ENCODE data around the gene BMPER.
A peak's percentile ranks its signal among the peaks of the same experiment; 100 is the strongest.

The BMPER gene

DNA sequence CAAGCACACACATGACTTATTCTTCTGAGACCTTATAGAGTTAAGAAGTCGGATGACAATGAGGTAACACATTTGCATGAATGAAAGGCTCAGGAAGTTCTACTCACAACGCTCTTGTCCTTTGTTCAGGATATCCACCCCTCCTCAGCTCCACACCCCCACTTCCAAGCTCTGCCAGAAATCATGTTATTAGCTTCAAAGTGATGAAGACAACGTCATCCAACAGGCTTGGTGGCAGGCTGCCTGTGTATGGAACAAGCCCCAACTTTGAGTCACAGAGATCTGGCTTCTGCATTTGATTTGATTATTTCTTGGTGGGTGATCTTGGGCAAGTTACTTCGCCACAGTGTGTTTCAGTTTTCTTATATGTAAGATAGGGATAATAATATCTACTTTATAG, 12.4 kb upstream of the BMPER start:
- DNase-seq, result no peak

DNA sequence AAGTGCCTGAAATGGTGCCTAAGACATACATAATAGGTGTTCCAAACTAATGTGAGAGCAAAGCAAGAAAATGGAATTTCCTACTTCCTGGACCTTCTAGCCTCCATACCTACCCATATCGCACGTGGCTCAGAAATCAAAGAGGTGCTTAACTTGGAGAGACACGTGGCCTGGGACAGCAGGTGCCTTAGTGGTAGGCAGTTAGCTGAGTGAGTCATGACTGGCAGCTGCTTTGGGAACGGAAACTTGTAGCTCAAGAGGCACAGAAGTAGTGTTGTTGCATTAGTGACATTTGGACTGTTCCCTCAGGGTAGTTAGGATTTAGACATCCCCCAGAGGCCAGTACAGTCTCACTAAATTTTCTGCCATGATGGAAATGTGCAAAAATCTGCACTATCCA, 12.0 kb upstream of the BMPER start:
- DNase-seq, result no peak

GRCh38 chr7:33895025-33895804, 10.1 kb upstream of the BMPER start:
- peak; percentile 87 for DNase-seq

DNA sequence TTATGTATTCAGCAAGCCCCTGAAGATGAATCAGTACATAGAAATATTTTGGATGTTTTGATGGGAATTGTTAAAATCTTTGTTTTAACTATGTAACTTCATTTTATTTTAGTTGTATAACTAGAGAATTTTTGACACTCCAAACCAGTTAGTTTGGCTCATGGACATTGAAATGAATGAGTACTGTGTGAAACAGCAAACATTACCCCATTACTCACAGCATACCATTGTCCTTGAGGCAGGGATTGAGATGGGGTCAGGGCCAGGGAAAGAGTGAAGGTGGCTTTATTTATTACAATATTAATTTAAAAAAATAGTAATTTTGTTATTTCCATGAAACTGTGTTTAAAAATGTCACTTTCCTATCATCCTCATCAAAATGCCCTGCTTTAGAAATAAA, 4.8 kb upstream of the BMPER start:
- DNase-seq, result no peak

DNA sequence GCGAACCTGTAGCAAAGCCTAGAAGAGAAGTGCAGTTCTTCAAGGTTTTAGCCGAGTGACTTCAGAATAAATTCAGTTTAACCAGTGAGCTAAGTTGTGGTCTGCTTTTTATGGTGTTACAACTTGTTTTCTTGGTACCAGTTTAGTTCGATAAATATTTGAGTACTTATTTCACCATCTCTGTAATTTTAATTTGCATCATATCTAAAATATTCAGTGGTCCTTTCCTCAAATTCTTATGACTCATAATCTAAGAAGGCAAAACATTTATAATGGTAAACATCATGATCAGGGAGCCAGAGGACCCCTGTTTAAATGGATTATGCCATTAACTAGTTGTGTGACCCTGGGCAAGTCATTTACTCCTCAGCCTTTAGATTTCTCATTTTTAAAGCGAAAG, 4.1 kb upstream of the BMPER start:
- DNase-seq, result no peak

DNA sequence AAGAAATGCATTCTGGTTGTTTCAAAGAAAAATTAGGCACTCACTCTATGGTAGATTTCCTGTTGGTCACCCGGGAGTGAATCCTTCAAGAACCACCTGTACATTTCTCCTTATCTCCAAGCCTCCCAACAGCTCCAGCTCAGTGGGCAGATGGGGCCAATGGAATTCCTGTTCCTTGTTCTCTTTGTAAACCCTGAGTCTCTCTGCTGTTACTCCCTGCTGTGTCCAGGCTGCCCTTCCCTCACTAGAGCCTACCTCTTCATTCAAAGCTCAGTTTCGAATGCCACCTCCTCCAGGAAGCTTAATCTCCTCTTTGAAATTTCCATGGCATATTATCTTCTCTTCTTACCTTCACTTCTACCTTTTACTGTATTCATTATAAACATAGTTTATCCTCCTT, 3.5 kb upstream of the BMPER start:
- no peak for DNase-seq

DNA sequence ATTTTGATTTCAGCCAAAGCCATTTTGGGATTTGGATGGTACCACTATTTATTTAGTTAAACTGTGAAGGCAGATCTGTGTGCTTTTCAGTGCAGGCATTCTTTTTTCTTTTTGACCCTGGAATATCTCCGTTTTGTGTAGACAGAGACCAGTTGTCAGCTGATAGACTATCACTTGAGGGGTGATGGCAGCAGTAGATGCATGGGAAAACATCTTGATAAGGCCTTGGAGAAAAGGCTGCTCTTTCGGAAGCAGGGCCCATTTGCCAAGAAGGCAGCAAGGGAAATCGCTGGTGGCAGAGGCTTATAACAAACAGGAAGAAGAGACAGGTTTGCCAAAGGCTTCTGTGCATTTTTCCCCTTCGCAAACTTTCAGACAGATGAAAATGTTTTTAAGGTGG, 2.6 kb upstream of the BMPER start:
- no peak for DNase-seq

DNA sequence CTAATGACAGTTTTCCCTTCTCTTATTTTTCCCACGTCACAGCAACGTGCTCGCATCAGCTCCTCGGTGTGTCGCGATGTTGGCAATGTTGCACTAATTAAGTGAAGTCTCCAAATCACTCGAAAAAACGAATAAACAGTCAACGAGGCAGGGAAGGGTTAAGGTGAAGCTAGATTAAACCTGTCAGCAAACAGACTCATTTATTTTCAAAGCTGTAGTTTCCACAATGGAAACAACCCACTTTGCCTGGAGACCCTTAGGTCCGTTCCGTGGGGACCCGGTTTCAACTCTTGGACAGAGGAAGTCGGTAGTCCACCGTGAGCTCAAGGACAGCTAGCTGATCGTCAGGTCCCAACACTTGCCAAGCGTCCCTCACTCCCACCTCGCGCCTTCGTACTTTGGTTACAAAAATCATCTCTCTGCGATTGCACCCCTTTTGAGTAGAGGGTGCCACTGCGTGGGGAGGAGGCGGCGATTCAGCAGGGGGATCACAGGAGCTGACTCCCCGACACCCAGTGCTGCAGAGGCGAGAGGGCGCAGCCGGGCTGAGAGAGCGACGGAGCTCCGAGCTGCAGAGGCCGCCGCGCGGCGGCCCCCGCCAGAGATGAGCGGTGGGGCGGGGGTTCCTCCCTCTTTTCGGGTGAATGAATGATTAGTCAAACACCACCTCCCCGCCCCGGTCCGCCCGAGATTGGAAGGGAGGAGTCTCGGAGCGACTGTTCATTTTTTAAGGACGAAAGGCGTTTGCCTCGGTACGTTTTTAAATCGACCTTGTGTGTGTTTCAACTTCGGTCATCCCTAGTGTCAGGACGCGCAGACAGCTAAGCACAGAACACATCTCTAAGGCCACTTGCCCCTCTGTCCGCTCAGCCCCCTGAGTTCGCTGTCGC, 1.3 kb upstream of the BMPER start:
- peak; percentile 78 for DNase-seq

DNA sequence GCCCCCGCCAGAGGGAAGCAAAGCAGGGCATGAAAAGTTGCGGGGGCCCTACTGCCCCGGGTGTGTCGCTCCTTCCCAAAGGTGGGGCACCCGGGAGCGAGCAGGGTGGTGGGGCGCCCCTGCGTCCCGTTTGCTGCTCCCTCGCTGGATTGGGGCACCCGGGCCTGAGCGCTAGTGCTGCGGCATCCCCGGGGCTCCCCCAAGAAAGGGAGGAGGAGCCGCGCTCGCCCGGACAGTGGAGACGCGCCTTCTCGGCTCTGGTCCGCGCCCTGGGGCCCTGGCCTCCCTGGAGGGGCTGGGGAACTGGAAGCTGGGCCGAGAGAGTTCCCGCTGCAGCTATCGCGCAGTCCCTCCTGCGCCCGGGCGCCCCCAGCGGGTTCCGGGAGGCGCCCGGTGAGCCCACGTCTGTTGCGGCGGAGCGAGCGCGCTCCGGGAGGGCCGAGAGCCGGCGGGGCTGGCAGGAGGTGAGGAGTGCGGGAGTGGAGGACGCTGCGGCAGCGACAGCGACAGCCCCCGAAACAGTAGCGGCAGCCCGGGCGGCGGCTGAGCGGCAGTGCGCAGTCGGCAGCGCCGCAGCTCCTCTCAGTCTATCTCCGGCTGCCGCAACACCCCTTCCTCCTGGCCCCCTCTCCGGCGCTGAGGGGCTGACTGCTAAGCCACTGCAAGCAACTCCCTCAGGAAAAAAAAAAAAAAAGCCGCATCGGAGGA, 504 bp upstream of the BMPER start:
- peak; percentile 67 for DNase-seq

- DNase-seq, result no peak
These were observed 1.4 kb downstream of the BMPER start for GRCh38 chr7:33906697-33907096.

GRCh38 chr7:33907625-33908024, 2.3 kb downstream of the BMPER start:
- no peak for DNase-seq

- DNase-seq, result no peak
These were observed 4.0 kb downstream of the BMPER start for GRCh38 chr7:33909318-33909717.

DNA sequence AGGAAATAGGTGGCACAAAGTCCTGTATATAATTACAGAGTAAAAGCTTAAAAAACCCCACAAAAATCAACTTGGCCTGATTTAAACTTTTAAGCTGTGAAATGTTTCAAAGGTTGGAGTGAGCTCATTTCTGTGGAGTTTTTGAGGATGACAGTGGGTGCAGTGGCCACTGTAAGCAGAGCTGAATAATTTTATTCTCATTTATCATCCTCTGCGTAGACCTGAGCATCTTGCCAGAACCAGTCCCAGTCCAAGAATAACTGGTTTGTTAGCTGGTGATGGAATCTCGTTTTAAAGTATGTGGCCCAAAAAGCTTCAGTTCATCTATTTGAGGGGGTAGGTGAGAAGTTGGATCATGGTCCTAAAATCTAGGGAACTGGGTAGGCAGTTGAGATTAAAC, 4.4 kb downstream of the BMPER start:
- DNase-seq, result no peak

- no peak for DNase-seq
These were observed 5.4 kb downstream of the BMPER start for GRCh38 chr7:33910756-33911155.

- DNase-seq, result no peak
These were observed 11.2 kb downstream of the BMPER start for GRCh38 chr7:33916357-33917081.

GRCh38 chr7:33917661-33918060, 12.3 kb downstream of the BMPER start:
- DNase-seq, result no peak

DNA sequence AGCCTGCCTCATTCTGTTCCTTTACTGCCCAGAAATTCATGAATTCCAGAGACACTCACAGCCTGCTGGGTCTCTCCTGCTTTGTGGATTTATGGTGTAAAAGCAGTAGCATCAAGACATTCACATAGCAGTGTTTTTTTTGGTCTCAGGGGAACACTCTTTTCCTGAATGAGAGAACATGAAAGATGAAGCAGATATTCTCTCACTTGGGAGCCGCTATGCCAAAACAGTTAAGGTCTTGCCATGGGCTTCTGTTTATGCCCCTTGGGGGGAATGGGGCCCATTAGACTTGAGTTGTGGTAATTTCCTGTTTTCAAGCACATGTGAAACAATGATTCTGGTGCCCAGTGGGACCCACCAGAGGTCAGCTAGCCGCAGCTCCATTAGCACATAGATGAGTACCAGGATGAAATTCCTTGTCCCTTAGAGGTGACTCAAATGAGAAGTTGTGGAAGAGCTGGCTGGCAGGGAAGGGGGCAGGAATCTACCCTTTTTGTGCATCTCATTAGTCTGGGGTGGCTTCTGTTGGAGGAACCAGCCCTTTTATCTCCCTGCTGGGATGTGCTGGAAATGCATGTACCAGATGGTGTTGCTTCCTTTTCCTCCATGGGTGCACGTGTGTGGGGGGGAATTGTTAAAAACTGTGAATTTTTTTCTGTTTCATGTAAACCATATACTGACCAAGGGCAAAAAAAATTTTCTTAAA, 13.3 kb downstream of the BMPER start:
- no peak for DNase-seq

DNA sequence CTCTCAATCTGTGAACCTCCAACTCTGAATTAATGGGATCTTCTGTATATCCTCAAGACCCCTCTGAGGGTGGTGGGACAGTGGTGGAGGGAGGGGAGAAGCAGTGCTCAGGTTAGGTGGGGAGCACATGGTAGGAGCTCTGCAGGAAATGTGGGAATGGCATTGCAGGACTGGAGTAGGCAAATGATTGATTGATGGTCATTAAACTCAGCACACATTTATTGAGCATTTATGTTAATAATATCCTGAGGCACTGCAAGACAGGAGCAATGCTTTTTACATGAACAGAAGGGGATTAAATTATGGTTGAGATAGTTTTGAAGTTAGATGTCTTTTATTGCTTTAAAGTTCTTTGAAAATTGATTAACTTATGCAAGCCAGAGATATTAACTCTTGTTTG, 14.1 kb downstream of the BMPER start:
- no peak for DNase-seq

DNA sequence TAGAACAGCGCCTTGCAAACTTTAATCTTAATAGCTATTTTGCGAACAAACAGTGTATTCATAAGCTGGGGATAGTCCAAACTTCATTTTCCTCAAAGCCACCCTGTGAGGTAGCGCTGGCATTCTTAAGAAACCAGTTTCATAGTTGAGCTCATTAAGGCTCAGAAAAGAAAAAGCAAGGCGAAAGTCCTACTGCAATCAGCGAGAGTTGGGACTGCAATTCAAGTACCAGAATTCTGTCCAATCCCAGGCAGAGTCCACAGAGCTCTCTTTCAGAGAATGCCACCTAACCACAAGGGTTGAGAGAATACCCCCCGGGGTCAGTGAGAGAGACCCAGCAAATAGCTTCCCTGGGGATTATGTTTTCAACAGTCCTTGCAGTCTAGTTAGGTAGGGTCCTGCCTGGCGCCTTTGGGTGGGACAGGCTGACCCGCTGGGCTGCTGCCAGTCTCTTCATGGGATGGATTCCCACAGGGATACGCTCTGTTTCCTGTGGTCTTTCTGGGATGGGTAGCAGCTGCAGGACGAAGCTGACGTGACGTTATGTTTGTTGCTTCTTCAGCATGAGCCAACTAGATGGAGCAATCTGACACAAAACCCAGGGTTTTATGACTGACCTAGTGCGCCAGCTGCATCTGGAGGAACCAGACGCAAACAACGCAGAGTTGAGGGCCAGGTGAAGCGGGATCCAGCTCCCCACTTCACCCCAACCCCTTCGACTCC, 16.0 kb downstream of the BMPER start:
- DNase-seq, result no peak

- DNase-seq, result no peak
These were observed 17.5 kb downstream of the BMPER start for GRCh38 chr7:33922820-33923219.

- DNase-seq, result no peak
These were observed 18.3 kb downstream of the BMPER start for GRCh38 chr7:33923440-33924229.
